Measurements from ENCODE around the gene PPP6R2.
"Not testable (repeated sequence)": the region's sequence is repeated elsewhere in the genome, so short reads cannot be mapped to it uniquely, and the experiment has no call there.

Gene PPP6R2

DNA sequence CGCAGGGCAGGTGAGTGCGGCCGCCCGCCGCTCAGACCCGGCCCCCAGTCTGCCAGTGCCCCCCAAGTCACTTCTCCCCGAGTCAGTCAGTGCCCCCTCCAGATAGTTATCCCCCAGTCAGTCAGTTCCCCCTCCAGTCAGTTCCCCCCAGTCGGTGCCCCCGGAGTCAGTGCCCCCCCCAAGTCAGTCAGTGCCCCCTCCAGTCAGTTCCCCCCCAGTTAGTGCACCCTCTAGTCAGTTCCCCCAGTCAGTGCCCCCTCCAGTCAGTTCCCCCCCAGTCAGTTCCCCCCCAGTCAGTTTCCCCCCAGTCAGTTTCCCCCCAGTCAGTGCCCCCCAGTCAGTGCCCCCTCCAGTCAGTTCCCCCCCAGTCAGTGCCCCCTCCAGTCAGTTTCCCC is 411 bp downstream of the PPP6R2 start:
- no peak for DNase-seq

DNA sequence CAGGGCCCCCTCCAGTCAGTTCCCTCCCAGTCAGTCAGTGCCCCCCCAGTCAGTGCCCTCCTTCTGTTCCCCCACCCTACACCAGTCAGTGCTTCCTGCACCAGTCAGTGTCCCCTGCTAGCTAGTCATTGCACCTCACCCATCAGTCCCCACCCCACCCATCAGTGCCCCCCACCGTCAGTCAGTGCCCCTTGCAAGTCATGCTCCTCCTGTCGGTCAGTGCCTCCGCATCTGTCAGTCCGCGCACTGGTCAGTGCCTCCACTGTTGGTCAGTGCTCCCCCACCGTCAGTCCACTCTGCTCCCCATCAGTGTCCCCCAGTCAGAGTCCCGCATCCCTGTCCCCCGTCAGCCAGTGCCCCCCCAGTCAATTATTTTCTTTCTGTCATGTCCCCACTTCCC is 3.3 kb downstream of the PPP6R2 start:
- no peak for DNase-seq

DNA sequence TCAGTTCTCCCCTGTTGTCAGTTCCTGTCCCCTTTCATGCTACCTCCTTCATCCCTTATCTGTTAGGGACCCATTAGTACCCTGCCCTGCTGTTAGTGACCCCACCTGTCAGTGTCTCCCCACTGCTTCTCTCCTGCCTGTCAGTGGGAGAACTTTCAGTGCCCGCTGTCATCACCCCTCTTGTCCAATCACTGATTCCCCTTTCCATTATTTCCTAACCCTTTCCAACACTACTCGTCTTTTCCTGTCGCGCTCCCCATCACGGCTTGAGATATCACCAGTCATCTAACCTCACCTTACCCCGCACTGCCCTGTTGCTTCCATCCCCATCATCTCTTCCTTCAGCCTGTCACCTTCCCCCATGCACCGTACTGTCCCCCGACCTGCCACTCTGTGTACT is 4.0 kb downstream of the PPP6R2 start:
- no peak for DNase-seq

DNA sequence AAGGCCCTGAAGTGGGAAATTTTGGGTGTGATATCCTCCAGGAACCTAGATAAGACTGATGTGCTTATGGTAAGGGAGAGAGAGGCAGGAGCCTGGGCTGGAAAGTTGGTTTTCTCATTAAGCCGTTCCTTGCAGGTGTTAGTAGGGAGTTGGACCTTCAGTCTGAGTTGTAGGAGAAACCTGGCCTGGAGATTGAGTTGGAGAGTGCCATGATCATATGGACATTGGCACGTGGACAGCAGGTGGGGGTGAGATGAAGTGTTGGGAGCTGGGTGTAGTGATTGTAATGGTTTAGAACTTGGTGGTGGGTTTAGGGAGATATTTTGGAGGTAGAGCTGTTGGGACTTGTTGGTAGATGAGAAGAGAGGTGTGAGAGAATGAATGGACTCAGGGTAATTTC is 4.9 kb downstream of the PPP6R2 start:
- no peak for DNase-seq

DNA sequence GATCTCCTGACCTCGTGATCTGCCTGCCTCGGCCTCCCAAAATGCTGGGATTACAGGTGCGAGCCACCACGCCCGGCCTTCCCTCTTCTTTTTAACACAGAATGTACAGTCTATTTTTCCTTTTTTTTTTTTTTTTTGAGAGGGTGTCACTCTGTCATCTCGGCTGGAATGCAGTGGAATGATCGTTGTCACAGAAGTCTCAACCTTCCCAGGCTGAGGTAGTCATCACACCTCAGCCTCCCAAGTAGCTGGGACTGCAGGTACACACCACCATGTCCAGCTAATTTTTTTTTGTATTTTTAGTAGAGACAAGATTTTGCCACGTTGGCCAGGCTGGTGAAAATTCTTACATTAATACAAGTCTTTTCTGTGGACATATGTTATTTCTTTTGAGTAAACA is 13.1 kb downstream of the PPP6R2 start:
- DNase-seq: no peak

DNA sequence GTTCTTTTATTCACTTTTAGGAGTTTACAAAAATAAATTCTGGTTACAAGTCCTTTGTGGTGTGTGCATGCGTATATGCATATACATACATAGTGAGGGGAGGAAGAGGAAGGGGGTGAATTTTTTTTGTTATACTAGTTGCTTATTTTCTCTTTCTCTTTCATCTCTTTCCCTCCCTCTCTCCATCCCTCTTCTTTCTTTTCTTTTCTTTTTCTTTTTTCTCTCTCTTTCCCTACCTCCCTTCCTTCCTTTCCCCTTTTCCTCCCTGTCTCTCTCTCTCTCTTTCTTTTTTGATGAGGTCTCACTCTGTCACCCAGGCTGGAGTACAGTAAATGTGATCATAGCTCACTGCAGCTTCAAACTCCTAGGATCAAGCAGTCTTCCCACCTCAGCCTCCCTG is 14.1 kb downstream of the PPP6R2 start:
- DNase-seq: no peak

DNA sequence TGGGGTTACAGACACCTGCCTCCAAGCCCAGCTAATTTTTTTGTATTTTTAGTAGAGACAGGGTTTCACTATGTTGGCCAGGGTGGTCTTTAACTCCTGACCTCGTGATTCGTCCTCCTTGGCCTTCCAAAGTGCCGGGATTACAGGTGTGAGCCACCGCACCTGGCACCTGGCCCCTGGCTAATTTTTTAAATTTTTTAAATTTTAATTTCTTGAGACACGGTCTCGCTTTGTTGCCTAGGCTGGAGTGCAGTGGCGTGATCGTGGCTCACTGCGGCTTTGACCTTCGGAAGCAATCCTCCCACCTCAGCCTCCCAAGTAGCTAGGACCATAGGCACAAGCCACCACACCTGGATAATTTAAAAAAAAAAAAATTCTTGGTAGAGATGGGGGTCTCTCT is 14.6 kb downstream of the PPP6R2 start:
- DNase-seq: no peak

DNA sequence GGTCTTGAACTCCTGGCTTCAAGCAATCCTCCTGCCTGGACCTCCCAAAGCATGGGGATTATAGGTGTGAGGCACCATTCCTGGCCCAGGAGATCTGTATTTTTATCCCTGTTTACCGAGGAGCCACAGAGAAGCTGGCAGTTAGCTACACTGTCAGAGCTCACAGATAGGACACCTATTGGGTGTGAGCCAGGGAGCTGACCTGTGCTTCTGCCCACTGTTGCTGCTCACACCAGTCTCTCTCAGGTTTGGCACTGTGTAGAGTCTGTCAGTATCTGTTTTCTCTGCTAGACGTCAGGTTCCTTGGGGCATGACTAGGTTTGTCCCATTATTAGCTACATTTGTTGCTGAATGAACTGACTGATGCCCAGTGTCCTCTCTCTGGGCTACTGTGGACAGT is 17.5 kb downstream of the PPP6R2 start:
- DNase-seq: no peak

DNA sequence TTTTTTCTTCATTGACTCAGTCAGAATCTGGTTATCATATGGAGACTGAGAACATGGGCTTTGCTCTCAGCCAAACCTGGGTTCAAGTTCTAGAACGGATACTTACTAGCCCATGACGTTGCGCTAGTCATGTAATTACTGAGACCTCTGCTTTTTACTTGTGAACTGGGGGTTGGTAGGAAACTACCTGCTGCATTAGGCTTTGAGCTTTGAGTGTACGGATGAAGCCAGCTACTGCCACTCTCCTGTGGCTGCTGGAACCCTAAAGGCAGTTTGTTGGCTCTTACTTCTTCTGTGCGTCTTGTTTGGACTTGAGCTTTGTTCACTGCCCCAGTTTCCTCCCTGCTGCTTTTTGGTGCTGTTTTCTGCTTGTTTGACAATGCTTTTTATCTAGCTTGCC is 18.1 kb downstream of the PPP6R2 start:
- DNase-seq: no peak

DNA sequence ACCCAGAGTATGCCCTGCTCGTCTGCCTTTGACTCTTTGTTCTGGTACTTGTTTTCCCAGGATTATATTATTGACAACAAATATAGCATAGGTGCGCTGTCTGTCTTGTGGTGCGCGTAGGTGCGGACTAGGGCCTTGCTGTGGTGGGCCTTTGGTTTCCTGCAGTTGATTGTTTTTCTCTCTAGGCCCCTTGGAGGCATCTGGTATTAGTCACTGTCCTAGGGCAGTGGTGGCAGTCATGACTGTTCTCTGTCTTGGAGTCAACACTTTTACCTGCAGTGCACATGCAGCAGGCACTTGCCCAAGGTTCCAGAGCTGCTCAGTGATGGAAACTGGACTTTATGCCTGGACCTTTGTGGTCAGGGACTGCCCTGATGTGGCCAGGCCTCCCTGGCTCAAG is 18.6 kb downstream of the PPP6R2 start:
- no peak for DNase-seq

DNA sequence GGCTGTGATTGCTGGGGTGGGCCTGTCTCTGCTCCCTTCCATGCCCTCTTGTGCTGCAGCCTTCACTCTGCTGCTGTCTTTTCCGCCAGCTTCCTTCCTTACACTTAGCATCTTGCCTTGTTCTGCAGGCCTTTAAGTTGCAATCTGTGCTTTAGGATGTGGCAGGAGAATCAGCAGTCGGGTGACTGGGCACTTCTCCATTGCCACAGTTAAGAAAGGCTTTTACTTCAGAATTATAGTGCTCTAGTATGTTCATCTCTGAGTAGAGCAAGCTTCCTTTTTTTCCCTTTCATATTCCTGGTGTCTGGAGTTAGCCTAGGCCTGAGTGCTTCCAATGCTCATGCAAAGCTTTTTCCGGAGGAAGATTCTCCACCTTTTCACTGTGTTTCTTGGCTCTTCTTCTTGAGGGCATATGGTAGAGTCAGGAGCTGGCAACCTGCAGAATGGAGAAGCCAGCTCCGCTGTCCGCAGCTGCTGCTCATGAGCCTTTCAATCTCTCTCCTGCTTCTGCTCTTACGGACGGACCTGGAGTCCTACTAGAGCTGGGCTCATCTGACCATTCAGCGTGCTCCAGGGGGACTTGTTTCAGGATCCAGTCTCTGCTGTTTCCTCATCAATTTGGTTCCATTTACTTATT is 20.2 kb downstream of the PPP6R2 start:
- DNase-seq: no peak

DNA sequence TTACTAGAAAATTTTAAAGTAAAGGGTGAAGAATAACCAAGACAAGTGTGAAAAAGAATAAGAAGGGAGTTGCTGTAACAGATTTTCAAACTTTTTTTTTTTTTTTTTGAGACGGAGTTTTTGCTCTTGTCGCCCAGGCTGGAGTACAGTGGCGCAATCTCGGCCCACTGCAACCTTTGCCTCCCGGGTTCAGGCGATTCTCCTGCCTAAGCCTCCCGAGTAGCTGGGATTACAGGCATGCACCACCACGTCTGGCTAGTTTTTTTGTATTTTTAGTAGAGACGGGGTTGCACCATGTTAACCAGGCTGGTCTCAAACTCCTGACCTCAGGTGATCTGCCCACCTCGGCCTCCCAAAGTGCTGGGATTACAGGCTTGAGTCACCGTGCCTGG is 20.7 kb downstream of the PPP6R2 start:
- DNase-seq: not testable (repeated sequence)

DNA sequence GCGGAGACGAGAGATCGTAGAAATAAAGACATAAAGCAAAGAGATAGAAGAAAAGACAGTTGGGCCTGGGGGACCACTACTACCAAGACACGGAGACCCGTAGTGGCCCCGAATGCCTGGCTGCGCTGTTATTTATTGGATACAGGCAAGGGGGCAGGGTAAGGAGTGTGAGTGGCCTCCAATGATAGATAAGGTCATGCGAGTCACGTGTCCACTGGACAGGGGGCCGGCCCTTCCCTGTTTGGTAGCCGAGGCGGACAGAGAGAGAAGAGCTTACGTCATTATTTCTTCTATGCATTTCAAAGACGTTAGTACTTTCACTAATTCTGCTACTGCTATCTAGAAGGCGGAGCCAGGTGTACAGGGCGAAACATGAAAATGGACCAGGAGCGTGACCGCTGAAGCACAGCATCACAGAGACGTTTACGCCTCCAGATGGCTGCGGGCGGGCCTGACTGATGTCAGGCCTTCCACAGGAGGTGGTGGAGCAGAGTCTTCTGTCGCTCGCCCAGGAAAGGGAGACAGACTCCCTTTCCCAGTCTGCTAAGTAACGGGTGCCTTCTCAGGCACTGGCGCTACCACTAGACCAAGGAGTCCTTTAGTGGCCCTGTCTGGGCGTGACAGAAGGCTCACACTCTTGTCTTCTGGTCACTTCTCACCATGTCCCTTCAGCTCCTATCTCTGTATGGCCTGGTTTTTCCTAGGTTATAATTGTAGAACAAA is 24.8 kb downstream of the PPP6R2 start:
- no peak for DNase-seq

DNA sequence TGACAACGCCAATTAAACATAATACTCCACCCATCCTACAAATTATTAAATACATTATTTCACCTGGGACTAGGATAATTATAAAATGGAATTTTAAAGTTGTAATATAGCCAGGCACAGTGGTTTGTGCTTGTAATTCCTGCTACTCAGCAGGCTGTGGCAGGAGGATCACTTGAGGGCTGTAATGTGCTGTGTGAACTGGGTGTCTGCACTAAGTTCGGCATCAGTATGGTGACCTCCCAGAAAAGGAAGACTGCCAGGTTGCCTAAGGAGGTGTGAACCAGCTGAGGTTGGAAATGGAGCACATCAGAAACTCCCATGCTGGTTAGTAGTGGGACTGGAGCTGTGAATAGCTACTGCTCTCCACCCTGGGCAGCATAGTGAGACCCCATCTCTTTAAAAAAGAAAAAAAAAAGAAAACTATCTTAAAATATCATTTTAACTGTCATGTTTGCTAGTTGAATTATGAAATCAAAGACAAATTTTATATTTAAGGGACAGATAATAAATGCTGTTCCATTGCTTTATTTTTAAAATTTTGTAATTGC is 28.0 kb downstream of the PPP6R2 start:
- no peak for DNase-seq

DNA sequence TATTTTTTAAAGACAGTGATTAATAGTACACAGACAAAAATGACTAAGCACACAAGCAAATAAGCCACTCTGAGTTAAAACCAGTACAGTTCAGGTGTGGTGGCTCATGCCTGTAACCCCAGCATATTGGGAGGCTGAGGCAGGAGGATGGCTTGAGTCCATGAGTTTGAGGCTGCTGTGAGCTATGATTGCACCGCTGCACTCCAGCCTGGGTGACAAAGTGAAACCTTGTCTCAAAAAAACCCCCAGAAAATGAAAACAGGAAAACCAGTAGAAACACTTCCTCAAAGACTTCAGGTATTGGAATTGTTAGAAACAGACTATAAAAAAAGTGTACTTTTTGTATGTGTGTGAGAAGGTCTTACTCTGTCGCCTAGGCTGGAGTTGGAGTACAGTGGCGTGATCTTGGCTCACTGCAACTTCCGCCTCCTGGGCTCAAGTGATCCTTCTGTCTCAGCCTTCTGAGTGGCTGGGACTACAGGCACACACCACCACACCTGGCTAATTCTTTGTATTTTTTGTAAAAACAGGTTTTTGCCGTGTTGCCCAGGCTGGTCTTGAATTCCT is 33.0 kb downstream of the PPP6R2 start:
- no peak for DNase-seq

DNA sequence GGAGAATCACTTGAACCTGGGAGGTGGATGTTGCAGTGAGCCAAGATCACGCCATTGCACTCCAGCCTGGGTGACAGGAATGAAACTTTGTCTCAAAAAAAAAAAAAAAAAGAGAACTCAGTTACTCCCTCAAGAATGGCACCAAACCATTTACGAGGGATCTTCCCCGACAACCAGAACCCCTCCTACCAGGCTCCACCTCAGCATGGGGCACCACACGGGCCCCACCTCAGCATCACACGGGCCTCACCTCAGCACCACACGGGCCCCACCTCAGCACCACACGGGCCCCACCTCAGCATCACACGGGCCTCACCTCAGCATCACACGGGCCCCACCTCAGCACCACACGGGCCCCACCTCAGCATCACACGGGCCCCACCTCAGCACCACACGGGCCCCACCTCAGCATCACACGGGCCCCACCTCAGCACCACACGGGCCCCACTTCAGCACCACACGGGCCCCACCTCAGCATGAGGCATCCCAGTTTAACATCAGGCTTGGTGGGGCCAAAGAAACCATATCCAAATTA is 38.0 kb downstream of the PPP6R2 start:
- not testable (repeated sequence) for DNase-seq

DNA sequence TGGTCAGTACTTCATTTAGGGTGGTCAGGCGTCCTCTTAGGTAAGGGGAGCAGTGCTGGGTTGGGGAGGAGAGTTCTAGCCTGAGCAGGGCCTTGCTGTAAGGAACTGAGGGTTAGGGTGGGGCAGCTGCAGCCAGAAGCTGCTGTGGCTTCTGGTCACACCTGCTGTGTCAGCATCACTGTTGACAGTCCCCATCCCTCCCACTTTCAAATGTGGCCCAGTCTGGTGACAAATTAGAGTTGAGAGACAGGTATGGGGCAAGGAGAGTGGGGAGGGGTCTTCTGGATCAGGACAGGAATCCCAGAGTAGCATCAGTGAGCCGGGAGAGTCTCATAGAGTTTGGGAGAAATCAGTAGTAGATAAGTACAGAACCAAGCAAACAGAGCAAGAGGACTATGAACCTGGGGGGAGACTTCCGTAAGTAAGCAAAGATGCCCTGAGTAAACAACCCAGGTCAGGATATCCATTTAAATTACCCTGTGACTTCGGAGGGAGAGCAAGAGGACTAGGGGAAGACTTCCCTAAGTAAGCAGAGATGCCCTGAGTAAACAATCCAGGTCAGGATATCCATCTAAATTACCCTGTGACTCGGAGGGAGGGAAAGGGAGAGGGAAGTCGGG is 53.7 kb downstream of the PPP6R2 start:
- no peak for DNase-seq

DNA sequence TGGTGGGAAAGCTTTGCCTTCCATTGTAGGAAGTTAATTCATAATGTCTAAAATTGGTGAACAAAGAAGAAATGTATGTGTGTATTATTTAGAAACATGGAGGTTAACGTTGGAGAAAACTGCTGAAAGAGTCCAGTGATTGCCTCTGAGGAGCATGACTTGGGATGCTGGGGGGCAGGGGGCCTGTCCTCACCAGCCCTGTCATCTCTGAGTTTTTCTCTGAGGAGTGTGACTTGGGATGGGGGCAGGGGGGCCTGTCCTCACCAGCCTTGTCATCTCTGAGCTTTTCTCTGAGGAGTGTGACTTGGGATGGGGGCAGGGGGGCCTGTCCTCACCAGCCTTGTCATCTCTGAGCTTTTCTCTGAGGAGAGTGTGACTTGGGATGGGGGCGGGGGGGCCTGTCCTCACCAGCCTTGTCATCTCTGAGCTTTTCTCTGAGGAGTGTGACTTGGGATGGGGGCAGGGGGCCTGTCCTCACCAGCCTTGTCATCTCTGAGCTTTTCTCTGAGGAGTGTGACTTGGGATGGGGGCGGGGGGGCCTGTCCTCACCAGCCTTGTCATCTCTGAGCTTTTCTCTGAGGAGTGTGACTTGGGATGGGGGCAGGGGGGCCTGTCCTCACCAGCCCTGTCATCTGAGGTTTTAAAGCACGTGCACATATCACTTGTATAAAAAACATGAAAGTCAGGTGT is 54.4 kb downstream of the PPP6R2 start:
- DNase-seq: not testable (repeated sequence)

DNA sequence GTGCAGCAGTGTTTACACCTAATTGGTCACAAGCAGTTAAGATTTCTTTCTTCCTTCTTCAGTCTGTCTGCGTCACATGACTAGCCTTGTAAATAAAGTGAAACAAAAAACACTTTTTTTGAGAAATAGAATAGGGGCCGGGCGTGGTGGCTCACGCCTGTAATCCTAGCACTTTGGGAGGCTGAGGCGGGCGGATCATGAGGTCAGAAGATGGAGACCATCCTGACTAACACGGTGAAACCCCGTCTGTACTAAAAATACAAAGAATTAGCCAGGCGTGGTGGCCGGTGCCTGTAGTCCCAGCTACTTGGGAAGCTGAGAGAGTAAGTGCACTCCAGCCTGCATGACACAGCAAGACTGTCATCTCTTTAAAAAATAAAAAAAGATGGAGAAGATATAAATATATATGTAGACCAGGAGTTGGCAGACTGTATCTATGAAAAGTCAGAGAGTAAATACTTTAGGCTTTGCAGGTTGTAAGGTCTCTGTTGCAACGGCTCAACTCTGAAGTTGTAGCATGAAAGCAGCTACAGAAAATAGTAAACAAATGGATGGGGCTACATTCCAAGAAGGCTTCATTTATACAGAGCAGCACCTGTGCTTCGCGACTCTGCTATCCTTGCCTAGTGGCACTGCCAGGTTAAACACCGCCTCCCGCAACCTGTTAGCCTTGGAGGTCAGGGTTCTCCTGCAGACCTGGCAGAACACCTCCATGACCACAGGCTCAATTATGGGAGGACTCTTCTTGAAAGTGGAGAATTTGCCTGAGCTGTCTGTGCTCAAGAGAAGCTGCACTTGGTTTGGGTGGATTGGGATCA is 55.9 kb downstream of the PPP6R2 start:
- no peak for DNase-seq

DNA sequence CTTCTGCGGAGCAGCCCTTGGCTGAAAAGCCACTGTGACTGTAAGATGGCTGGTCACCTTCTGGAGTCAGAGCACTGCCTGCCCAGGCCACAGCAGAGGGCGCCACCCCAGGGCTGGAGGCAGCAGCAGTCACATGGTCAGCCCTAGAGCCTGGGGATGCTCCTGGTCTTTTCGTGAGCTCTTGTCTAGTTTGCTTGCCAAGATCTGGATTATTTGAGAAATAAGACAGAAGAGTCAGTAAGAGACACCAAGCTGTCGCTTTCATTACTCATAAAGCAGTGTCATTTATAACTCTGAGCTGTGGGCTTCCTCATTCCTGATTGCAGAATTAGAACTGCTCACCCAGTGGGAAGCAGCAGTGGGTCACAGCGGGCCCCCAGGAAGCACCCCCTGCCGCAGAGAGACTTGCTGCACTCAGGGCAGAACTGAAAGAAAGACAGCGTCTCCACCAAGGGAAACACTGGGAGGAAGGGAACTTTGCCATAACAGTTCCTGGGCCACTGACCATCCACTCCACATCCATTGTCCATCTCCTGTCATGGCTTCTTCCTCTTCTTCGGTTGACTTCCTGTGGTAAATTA is 56.7 kb downstream of the PPP6R2 start:
- peak; percentile 74 for DNase-seq

DNA sequence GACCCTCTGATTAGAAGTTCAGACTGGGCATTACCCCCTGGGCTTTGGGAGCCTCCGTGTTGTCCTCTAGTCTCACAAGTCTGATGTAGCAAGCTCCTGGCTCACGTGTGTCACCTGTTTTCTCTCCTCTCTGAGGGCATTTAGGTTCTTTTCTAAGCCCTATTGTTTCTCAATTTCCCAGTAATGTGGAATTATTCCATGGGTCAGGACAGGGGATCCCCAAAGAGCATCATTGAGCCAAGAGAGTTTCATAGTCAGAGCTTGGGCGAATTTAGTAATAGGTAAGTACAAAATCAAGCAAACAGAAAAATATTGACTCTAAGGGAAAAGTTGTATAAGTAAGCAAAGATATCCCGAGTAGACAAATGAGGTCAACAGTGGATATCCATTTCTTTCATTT is 57.3 kb downstream of the PPP6R2 start:
- DNase-seq: no peak

DNA sequence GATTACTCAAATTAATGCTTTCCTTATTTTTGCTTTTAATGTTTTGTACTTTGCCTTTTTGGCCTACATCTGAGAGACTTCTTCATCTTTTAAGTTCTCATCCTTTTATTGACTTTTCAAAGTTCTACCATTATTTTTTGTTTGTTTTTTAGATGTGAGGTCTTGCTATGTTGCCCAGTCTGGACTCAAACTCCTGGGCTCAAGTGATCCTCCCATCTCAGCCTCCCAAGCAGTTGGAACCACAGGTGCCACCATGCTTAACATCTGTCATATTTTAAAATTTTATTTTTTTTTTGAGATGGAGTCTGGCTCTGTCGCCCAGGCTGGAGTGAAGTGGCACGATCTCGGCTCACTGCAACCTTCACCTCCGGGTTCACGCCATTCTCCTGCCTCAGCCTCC is 57.8 kb downstream of the PPP6R2 start:
- DNase-seq: no peak
